Bone marrow (tissue), 2 donors: ENCODE measurements around the gene RUNX3.

Experiments
- DNase-seq, 2 donors: peaks; one replicate each; lab custom pipeline; 2025; lab: John Stamatoyannopoulos, UW

The RUNX3 gene

DNA sequence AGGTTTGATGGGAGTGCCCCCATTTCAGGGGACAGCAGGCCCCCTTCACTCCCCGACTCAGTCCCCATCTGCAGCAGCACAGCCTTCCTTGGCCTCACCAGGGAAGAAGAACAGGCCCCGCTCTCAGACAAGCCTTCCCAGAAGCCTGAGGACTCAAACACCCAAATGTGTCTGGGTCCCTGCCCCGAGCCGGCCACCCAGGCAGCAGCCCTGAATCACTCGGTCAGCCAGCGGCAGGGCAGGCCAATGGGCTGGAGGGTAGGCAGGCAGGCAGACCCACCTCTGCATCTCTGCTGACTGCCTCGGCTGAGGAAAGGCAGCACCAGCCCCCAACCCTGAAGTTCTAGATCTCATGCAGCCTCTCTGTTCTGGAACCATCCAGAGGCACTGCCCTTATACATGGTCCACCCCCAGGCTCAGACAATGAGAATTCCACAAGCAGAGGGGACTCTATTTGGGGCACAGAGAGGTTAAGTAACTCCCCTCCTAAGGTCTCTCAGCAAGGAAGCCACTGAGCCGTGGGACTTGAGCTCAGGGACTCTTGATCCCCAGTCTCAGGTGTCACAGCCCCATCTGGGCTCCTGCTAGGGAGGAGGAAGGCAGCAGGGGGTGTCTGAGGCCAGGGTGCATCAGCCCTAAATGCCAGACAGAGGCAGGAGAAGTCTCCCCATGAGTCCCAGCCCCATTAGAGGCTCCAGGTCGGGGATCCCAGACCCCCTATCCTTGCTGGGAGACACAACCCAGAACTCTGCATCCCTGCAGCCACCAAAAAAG lies 33.2 kb upstream of the RUNX3 start:
- DNase-seq: no peak

DNA sequence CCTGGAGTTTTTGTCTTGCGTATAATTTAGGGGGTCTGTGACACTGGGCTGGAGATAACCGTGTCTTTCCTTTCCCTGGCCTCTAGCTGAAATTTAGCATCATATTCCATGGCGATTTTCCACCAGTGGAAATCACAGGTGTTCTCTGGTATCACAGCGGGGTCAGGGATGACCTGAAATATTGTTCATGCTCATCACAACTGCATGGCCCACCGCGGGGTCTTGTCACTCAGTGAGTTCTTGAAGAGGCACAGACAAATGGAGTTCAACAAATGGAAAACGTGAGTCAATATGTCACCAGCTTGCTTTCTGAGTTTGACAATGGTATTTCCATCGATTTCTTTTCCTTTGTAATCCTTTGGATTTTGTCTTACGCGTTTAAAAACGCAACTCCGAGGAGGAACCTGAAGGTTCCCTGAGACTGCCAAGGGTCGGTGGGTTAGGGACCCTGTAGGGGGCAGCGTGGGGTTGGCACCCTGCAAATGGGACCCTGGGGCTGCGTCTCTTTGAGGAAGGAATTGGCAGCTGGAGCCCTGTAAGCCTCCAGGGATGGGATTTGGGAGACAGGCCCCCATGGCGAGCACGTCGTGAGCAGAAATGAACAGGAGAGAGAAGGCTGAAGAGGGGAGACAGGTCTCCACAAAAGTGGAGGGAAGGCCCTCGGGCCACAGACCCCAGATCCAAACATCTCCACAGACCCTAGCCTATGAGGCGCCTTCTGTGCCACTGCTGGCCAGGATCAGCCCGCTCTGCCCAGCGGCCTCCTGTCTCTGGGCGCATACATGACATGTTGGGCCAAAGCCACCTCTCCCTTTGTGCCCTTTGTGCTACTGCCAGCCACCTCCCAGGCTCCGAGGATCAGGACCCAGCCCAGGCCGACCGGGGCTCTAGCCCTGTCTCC lies 32.1 kb upstream of the RUNX3 start:
- DNase-seq: no peak

DNA sequence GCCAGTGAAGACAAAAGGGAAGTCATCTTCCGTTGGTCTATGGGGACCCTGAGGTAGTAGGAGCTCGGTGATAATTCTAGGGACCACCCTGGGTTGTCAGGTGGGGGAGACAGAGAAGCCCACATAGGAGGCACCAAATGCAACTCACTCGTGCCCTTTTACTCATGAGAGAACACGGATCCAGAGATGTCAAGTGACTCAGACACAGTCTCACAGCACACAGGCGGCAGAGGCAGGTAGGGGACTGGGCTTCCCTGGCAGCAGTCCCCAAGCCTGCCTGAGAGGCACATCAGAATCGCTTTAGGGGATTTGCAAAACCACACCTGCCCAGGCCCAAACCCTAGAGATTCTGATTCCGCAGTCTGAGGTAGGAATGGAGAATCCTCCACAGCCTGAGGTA lies 31.3 kb upstream of the RUNX3 start:
- no peak for DNase-seq

DNA sequence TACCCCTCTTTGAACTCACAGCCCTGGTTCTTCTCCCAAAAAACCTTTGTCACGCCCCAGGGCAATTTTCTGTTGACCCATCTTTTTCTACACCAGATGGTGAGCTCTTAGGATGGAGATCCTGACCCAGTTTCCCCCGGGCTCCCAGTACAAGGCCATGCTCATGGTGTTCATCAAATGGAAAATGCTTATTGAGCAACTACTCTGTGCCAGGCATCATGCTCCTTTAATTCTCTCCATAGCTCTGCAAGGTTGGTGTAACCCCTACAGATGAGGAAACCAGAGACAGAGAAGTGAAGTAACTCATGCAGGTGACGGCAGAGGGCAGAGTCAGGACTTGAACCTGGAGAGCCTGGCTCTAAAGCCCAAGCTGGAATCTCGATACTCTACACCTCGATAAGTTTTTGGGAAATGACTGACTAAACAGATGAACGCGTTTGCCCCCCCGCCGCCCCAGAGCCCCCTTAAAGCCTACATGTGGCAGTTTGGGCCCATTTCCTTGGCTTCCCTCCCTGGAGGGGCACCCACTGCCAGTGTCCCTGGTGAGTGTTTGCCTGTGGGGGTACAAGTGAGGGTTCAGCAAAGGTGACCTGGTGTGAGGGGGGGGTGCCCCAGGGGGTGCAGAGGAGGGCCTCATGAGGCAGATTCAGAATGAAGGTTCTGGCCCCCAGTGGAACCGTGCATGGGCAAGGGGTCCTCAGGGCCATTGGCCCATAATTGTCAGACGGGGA lies 30.2 kb upstream of the RUNX3 start:
- DNase-seq: no peak

DNA sequence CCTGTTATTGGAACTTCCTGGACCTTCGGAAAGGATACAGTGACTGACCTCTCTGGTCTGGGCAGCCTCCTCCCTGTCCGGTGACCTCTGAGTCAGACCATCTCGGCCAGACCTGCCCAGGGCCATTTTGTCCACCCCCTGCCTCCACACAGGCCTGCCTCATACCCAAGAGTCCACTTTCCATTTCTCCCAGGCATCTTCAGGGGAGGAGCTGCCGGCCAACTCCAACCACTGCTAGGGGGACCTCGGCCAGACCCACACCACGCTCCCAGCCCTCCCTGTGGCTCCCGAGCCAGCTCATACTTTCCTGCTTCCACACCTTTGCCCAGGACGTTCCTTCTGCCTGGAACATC lies 29.5 kb upstream of the RUNX3 start:
- DNase-seq: no peak

DNA sequence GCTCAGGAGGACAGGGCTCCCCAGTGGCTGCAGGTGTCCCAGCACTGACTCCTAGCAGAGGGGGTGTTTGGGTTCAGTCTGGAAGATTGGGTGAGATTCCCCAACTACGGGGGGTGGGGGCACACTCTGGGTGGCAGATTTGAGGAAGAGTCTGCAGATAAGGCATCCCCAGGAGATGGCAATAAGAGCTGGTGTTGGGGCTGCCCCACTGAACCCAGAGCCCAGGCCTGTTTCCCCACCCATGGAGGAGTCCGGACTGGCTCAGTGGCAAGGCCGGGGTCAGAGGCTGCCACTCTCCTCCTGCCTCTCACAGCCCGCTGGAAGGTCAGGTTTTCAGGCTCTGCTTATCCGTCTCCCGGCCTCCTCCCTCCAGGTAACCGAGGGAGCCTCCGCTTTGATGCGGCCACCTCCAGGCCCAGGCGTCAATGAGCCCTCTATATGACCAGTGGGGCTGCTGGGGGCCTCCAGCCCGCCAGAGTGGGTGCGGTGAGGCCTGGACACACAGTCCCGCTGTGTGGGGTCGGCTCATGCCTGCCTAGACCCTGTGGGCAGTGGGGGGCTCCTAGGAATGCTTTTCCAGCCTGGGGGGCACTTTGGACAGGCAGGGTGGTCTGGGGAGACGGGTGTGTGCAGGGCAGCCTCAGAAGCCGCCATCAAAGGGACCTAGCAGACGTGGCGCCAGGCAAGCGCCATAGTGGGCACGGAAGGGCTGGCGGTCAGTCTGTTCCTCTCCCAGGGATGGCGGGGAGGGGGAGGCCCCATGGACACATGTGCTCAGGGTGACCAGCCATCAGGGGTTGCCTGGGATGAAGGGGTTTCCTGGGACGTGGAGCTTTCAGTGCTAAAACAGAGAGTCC lies 28.9 kb upstream of the RUNX3 start:
- DNase-seq: no peak

DNA sequence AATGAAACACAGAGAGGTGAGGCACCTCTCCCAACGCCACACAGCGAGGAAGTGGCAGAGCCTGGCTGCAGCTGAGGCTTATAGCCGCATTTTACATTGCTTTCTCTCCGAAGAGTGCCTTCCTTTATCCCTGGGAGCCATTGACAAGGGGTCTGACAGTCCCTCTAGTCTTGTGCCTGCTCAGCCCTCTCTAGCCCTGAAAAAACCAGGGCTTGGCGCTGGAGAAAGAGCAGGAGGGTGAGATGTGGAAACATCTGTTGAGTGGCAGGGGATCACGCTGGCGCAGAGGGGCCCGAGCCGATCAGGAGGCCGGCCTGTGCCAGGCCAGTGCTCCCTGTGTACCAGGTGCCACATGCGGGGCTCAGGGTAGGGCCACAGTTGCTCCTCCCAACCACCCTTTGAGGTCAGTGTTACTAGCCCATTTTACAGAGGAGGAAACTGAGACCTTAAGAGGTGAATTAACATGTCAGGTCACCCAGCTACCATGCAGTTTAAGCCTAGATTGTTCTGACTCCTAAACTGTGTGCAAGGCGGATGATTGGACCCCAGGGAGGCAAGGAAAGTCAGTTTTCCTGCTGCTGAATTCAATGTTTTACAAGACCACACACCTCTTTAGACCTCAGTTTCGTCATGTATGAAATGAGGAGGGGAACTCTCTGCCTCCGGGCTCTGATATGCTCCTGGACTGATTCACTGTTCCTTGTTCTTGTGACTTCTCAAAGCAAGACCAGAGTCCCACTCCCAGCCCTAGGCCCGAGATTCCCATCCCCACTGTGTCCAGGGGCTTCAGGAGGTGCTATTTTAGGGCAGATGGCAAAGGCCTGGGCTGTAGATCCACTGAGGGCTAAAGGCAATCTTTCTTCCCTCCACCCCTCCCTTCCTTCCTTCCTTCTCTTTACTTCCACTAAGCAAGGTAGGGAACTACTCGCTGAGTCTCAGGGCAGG lies 28.0 kb upstream of the RUNX3 start:
- DNase-seq: no peak

DNA sequence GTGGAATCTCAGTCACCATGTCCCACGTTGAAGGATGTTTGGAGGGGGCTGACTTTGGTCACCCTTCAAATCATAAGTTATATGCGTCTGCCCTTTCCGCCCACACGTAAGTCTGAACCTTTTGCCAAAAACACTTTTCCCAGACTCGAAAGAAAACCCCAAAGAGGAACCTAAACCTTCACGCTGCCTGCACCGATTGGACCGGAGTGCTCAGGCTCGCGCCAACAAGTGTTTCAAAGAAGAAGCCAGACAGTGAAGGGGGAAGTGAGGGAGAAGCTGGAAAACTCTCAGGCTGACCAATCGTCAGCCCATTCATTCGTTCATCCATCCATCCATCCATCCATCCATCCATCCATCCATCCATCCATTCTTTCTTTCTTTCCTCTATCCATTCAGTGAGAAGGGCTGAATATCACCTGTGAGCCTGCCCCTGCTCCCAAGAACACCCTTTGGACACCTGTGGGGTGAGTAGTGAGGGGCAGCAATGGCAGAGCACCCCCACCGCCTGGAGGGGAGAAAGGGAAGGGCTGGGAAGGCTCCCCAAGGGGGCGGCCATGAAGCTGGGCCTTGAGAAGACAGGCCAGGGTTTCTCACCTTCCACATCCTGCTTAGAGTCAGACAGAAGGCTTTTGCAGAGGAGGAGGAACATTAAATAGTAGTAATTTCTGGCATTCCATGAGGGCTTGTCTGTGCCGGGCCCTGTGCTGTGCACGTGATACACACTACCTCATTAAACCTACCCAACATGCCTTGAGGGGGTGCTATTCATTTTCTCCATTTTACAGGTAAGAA lies 27.1 kb upstream of the RUNX3 start:
- no peak for DNase-seq

DNA sequence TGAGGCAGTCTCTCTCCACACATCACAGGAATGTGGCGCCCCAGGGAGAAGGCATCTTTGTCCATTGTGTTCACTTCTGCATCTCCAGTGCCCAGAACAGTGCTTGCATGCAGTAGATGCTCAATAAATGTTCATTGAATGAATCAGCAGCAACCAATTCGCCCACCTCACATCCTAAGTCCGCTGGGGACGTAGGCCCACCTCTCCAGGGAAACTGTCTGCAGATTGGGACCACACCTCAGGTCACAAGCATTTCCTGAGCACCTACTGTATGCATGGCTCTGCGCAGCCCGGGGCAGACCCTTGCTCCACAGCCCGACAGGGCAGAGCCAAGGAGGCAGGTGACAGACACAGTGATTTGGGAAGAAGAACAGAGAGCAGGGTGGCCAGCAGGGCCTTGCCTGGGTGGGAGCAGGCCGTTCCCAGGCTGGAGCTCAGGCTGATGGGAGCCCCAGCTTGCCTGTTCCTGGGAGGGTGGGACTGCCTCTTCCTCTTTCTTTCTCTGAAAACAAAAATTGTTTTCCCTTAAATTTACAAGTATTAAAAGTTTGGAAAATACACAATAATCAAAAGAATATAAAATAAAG lies 25.8 kb upstream of the RUNX3 start:
- no peak for DNase-seq

DNA sequence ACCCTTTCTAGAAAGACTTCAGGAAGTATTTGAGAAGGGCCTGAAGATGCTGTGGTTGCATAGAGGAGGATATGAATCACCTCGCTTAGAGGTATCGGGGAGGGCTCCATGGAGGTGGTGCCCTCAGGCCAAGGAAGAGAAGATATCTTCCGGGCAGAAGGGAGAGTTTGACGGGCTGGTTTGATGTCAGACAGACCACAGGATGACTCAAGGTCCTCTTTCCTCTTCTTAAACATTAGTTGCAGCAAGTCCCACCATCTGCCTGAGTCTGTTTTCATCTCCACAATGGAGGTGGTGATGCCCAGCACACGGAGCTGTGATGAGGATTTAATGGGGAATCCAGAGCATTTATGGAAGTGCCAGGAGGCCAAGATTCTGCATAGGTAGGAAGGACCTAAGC lies 25.1 kb upstream of the RUNX3 start:
- DNase-seq: peak in 1 of 2 donors; percentile 92

DNA sequence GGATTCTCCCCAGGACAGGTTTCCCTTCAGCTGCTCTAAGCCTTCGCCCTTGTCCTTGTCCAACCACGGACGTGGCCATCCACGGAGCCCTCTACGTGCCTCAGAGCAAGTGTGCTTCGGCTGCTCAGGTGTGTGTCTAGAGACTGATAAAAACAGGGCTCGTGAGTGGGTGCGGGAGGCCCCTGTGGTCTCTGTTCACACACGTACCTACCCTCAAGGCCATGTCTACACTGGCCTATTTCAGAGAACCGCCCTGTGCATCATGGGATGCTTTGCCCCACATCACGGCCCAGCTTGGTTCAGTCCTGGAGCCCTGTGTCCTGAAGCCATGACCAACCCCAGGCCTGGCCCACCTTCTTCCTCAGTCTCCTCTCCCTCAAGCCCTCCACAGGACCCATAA lies 24.6 kb upstream of the RUNX3 start:
- DNase-seq: no peak

DNA sequence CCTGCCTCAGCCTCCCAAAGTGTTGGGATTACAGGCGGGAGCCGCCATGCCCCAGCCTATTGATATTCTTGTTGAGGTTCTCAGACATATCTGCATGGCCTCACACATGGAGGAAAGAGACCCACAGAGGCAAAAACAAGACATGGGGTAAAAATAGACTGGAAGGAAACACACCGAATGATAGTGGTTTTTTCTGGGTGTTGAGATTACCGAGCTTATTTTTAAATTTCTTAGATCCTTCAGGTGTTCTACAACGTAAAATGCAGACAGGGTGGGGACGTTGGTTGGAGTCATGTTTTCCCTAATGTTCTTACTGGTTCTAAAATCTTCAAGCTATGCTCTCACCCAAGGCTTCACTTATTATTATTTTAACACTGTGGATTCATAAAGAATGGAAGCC lies 23.9 kb upstream of the RUNX3 start:
- DNase-seq: no peak

DNA sequence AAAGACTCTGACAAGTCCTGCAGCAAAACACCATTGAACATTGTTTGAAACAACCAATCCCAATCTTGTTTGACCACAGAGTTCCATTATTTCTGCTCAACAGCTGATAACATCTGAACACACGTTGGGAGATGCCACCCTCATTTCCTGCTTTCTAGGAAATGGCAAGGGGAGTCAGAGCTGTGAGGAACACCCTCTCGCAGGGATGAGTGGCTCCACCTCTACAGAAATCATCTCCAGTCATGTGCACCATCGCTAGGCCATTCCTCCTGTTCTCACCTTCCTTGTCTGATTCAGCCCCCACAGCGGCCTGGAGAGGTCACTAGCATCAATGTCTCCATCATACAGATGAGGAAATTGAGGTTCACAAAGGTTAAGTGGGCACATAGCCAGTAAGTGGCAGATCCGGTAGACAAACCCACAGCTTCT lies 22.4 kb upstream of the RUNX3 start:
- DNase-seq: peak in 1 of 2 donors; percentile 30

DNA sequence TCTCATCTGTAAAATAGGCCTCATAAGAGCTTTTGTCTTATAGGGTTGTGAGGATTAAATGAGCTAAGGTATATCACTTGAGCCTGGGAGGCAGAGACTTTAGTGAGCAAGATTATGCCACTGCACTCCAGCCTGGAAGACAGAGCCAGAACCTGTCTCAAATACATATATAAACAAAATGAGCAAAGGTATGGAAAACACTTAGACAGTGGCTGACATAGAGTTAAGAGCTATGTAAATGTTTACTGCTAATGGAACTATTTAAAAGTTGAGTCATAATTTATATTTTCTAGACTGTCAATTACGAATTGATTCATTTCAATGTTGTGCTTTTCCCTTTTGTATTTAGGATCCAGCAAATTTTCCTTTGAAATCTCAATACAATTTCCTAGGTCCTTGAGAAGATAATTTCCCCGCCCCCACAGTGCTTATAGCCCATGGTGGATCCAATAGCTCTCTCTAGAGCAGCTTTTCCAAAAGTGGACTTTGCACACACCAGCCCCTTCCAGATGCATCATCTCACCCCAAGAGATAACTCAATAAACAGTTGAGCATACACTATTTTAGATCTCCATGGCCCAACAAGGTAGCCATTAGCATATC lies 21.8 kb upstream of the RUNX3 start:
- no peak for DNase-seq

DNA sequence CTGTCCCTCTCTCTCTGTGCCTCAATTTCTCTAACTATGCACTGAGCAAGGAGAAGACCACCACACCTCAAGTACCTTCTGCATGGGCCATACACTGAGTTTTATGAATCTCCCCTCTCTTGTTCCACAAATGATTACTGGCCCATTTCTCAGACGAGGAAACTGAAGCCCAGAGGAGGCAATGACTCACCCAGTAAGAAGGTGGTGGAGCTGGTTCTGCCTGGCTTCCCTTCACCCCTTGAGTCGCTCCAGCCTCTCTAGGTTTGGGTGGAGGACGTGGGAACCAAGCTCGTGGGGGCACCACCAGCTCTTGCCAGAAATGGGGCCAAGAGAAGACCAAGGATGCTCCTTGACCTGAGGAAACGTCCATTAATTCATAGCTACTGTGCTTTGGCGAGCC lies 21.3 kb upstream of the RUNX3 start:
- no peak for DNase-seq

DNA sequence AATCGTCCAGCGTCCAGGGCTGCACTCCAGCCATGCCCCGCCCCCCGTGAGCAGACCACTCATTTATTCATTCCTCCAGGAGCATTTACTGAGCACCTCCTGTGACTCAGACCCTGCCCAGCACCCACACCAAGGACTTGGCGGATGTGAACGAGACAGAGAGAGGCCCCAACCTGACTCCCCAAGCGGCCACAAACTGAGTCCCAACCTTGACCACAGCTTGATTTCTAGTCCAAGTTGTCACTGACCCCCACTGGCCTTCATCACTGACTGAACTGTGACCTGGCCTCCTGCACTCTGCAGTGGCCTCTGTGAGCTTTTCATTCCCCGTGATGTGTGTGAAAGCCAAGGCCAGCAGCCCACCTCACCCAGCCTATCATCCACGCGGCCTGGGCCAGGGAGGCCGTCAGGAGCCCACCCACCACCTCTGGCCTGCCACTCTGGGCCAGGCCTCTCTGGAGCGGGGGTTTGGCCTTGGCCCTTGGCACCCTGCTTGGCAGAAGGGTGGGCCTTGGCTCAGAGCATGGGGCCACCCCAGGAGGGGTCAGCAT lies 19.3 kb upstream of the RUNX3 start:
- no peak for DNase-seq

DNA sequence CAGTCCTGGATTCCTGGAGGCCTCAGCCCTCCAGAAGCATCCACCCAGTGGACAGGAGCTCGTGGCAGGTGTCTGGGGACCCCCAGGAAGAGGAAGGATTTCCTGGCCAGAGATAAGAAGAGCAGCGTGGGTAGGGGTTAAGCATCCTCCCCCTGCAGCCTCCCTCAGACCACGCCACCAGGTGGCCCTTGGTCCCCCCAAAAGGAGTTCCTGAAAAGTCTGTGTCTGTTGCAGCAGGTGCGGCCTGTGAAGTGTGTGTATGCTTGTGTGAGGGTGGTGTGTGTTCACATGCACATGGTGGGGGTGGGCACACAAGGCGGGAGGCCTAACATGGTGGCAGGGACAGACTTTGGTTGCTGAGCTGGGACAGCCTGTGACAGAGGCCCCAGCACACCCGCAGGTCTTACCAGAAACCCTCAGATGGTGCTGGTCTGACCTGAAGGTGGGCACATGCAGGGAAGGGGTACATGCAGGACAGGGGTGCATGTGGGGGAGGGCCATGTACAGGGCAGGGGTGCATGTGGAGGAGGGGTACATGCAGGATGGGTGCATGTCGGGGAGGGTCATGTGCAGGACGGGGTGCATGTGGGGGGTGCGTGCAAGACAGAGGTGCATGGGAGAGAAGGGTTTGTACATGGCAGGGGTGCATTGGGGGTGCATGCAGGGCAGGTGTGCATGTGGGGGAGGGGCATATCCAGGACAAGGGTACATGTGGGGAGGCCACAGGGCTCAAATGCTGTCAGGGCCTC lies 18.2 kb upstream of the RUNX3 start:
- no peak for DNase-seq
